NCI-H2107 treated with DMSO at 0.1 percent for 48 hours (cell line): ENCODE results near the gene KRT82.

ENCODE experiments used
- DNase-seq: peaks from one replicate; lab custom pipeline; 2025; ENCODE audit not compliant: unreplicated experiment; lab: John Stamatoyannopoulos, UW

The KRT82 gene

GRCh38 chr12:52362118-52362726 is 43.9 kb downstream of the KRT82 start:
- DNase-seq = no peak

- no peak for DNase-seq
These were observed 44.6 kb downstream of the KRT82 start for GRCh38 chr12:52361553-52361952.

GRCh38 chr12:52360663-52361271 is 45.4 kb downstream of the KRT82 start:
- DNase-seq = no peak

- no peak for DNase-seq
These were observed 46.0 kb downstream of the KRT82 start for GRCh38 chr12:52360106-52360662.

- no peak for DNase-seq
These were observed 46.5 kb downstream of the KRT82 start for GRCh38 chr12:52359621-52360061.

- DNase-seq = no peak
These were observed 47.4 kb downstream of the KRT82 start for GRCh38 chr12:52358575-52359350.

GRCh38 chr12:52356762-52357580 is 49.2 kb downstream of the KRT82 start:
- no peak for DNase-seq

- no peak for DNase-seq
These were observed 49.9 kb downstream of the KRT82 start for GRCh38 chr12:52356031-52356761.

- DNase-seq = no peak
These were observed 51.0 kb downstream of the KRT82 start for GRCh38 chr12:52355176-52355575.

- DNase-seq = no peak
These were observed 51.9 kb downstream of the KRT82 start for GRCh38 chr12:52354200-52354599.

GRCh38 chr12:52353766-52354165 is 52.4 kb downstream of the KRT82 start:
- no peak for DNase-seq

GRCh38 chr12:52352951-52353350 is 53.2 kb downstream of the KRT82 start:
- no peak for DNase-seq

GRCh38 chr12:52351196-52352059 is 54.7 kb downstream of the KRT82 start:
- no peak for DNase-seq

- DNase-seq = no peak
These were observed 55.3 kb downstream of the KRT82 start for GRCh38 chr12:52350786-52351185.

GRCh38 chr12:52350021-52350620 is 56.0 kb downstream of the KRT82 start:
- no peak for DNase-seq

GRCh38 chr12:52349196-52349595 is 56.9 kb downstream of the KRT82 start:
- no peak for DNase-seq

GRCh38 chr12:52347551-52348510 is 58.3 kb downstream of the KRT82 start:
- no peak for DNase-seq

- DNase-seq = no peak
These were observed 59.1 kb downstream of the KRT82 start for GRCh38 chr12:52347016-52347415.
